ENCODE results near the gene SLC8A2. TPM values are rescaled to one million over a fixed set of nuclear protein-coding genes. Genes with fewer than 3 reads are reported as not detected.
"Not testable (repeated sequence)": the region's sequence is repeated elsewhere in the genome, so short reads cannot be mapped to it uniquely, and the experiment has no call there.

SLC8A2 gene
- total RNA-seq, 1 donor from 2014 or later: 0.30 TPM

- Histone ChIP-seq H3K4me1 (peaks cover 27% of the 10 kb centered on the region), H3K27ac (replicated peaks) (no peak overlapping the region), H3K36me3 (peaks cover 56% of the 10 kb centered on the region), H3K9me3 (replicated peaks) (no peaks in the 10 kb centered on the region), H3K4me3 (no peak overlapping the region), H3K27me3 (ENCODE audit: low read depth) (no peaks in the 10 kb centered on the region)
- no peak for DNase-seq
- TF ChIP-seq, protein P1, sequence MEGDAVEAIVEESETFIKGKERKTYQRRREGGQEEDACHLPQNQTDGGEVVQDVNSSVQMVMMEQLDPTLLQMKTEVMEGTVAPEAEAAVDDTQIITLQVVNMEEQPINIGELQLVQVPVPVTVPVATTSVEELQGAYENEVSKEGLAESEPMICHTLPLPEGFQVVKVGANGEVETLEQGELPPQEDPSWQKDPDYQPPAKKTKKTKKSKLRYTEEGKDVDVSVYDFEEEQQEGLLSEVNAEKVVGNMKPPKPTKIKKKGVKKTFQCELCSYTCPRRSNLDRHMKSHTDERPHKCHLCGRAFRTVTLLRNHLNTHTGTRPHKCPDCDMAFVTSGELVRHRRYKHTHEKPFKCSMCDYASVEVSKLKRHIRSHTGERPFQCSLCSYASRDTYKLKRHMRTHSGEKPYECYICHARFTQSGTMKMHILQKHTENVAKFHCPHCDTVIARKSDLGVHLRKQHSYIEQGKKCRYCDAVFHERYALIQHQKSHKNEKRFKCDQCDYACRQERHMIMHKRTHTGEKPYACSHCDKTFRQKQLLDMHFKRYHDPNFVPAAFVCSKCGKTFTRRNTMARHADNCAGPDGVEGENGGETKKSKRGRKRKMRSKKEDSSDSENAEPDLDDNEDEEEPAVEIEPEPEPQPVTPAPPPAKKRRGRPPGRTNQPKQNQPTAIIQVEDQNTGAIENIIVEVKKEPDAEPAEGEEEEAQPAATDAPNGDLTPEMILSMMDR (IDR thresholded peaks at IDR 0.05; ENCODE audit: borderline replicate concordance): no peak
- intact Hi-C loops (cut with micrococcal nuclease): no loop called here
Measured at GRCh38 chr19:47489072-47489914, 17.6 kb upstream of the SLC8A2 start.

DNA sequence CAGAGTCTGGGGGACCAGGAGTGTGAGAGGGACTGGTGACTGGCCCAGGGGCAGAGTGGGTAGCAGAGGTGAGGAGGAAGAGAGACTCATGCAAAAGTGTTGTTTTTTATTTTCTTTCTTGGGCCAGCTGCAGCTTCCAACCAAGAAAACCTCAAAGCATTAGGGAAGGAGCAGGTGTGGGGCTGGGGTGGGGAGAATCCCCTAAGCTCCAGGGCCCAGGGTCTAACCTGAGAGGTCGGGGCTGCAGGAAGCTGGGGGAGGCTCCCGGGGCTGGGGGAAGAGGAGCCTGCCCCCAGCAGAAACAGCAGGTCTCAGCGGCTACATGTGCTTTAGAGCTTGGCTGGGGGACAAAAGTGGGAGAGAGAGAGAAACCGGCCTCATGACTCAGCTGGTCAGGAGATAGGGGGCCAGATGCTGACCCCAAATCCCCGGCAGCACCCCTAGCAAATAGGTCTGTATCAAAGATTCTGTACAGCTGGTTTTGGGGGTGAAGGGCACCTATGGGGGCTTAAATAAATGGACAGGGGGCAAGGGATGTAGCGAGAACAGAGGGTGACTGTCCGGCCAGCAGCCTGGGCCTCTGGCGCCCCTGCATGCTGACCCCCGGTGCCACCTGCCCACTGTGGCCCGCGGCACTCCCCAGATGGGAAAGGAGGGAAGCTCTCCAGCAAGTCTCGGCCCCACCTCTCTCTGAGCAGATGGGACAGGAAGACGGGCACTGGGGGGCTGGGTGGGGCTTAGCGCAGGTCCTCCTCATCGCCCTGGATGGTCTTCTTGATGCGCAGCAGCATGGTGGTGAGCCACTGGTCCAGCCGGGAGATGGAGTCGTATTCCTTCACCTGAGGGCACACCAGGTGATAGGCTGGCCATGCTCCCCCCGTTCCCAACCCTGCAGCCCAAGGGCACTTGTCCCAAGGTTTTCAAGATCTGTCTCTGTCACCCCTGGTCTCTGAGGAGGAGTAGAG, 16.1 kb upstream of the SLC8A2 start:
- H3K27me3 ChIP-seq (ENCODE audit: low read depth): no peaks in the 10 kb centered on the region
- intact Hi-C loops (cut with micrococcal nuclease): no loop called here
- H3K4me3 ChIP-seq: no peak overlapping the region
- peaks cover 23% of the 10 kb centered on the region for H3K4me1 ChIP-seq
- no peak overlapping the region for H3K27ac ChIP-seq (replicated peaks)
- H3K9me3 ChIP-seq (replicated peaks): no peaks in the 10 kb centered on the region
- no peak for DNase-seq
- peaks cover 44% of the 10 kb centered on the region for H3K36me3 ChIP-seq
- TF ChIP-seq, protein P1 (IDR thresholded peaks at IDR 0.05; ENCODE audit: borderline replicate concordance): no peak

DNA sequence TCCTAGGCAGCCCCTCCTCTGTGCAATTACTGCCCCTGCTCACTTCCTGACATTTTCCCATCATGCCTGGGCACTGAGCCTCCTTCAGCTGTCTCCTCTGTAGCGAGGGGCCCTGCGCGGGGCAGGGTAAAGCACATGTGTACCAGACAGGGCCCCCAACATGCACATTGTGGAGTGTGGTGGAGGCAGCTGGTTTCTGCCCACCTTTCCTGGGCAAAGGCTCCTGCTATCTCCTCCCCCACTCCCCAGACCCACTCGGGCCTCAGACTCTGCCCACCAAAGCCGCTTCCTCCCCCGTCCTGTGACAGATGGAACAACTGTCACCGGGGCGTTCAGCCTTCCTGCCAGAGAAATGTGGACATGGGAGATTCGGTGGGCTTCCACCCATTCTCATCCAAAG, 15.2 kb upstream of the SLC8A2 start:
- no peaks in the 10 kb centered on the region for H3K27me3 ChIP-seq (ENCODE audit: low read depth)
- intact Hi-C loops (cut with micrococcal nuclease): no loop called here
- TF ChIP-seq, protein P1 (IDR thresholded peaks at IDR 0.05; ENCODE audit: borderline replicate concordance): no peak
- no peak overlapping the region for H3K27ac ChIP-seq (replicated peaks)
- no peak for DNase-seq
- H3K9me3 ChIP-seq (replicated peaks): no peaks in the 10 kb centered on the region
- H3K4me1 ChIP-seq: peaks cover 21% of the 10 kb centered on the region
- no peak overlapping the region for H3K4me3 ChIP-seq
- H3K36me3 ChIP-seq: peaks cover 35% of the 10 kb centered on the region

GRCh38 chr19:47486220-47486619, 14.5 kb upstream of the SLC8A2 start:
- H3K36me3 ChIP-seq: peaks cover 28% of the 10 kb centered on the region

GRCh38 chr19:47485210-47485609, 13.5 kb upstream of the SLC8A2 start:
- TF ChIP-seq, protein P1 (IDR thresholded peaks at IDR 0.05; ENCODE audit: borderline replicate concordance): no peak
- no peak for DNase-seq
- H3K36me3 ChIP-seq: peaks cover 20% of the 10 kb centered on the region
- no peak overlapping the region for H3K4me3 ChIP-seq
- intact Hi-C loops (cut with micrococcal nuclease): no loop called here
- H3K4me1 ChIP-seq: peaks cover 24% of the 10 kb centered on the region
- peak overlapping the region; percentile 94 for H3K27ac ChIP-seq (replicated peaks)
- no peaks in the 10 kb centered on the region for H3K27me3 ChIP-seq (ENCODE audit: low read depth)
- H3K9me3 ChIP-seq (replicated peaks): no peaks in the 10 kb centered on the region

More at GRCh38 chr19:47486220-47486619, 14.5 kb upstream of the SLC8A2 start:
- DNase-seq; H3K4me3 ChIP-seq; H3K27me3 ChIP-seq (ENCODE audit: low read depth); intact Hi-C loops (cut with micrococcal nuclease); H3K9me3 ChIP-seq (replicated peaks); H3K27ac ChIP-seq (replicated peaks): not testable (repeated sequence)
- peaks cover 21% of the 10 kb centered on the region for H3K4me1 ChIP-seq
